GM18873 (cell line): ENCODE measurements around the gene KMT2A.
"Not testable (repeated sequence)": the region's sequence is repeated elsewhere in the genome, so short reads cannot be mapped to it uniquely, and the experiment has no call there.

Source experiments
- ATAC-seq: cut with Tn5 transposase; IDR thresholded peaks from one replicate; pipeline ENCODE4 v1.9.1; 2021; ENCODE audit warnings: mild to moderate bottlenecking, moderate library complexity, moderate number of reproducible peaks; ENCODE audit not compliant: unreplicated experiment, low FRiP score

Gene KMT2A

DNA sequence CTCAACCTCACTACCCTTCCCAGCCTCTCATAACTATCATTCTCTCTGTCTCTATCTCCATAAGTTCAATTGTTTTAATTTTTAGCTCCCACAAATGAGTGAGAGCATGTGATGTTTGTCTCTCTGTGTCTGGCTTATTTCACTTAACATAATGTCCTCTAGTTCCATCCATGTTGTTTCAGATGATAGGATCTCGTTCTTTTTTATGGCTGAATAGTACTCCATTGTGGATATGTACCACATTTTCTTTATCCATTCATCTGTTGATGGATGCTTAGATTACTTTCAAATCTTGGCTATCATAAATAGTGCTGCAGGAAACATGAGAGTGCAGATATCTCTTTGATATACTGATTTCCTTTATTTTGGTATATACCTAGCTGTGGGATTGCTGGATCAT lies 44.9 kb downstream of the KMT2A start:
- ATAC-seq: not testable (repeated sequence)

GRCh38 chr11:118484405-118484804 lies 48.1 kb downstream of the KMT2A start:
- ATAC-seq: no peak

GRCh38 chr11:118485273-118485672 lies 49.0 kb downstream of the KMT2A start:
- no peak for ATAC-seq

- no peak for ATAC-seq
Observed at GRCh38 chr11:118488480-118489109, 52.3 kb downstream of the KMT2A start.

DNA sequence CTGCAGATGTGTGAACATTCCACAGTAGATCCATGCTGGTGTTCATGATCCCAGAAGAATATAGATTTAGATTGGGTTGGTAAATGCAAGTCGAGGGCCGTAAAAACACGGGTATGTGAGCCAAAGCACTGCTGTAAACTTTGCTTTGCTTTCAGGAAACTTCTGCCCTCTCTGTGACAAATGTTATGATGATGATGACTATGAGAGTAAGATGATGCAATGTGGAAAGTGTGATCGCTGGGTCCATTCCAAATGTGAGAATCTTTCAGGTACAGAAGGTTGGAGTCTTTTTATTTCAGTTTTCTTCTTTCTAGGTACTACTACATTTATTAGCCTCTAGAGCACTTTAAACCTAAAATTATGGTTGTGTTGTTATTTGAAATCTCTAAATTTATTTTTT lies 54.7 kb downstream of the KMT2A start:
- ATAC-seq: no peak

DNA sequence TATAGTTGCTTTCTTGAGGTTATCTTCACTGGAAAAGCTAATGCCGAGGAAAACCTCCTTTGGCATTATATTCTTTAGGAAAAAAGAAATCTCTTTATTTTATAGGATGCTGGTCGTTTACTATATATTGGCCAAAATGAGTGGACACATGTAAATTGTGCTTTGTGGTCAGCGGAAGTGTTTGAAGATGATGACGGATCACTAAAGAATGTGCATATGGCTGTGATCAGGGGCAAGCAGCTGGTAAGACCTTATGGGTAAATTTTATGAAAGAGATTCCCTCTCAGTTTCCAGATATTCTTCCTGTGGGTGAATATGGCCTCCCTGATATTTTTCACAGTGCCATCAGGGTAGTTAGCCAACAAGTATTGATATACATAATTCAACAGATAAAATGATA lies 61.5 kb downstream of the KMT2A start:
- no peak for ATAC-seq

- ATAC-seq: no peak
Observed at GRCh38 chr11:118503216-118503615, 66.9 kb downstream of the KMT2A start.

DNA sequence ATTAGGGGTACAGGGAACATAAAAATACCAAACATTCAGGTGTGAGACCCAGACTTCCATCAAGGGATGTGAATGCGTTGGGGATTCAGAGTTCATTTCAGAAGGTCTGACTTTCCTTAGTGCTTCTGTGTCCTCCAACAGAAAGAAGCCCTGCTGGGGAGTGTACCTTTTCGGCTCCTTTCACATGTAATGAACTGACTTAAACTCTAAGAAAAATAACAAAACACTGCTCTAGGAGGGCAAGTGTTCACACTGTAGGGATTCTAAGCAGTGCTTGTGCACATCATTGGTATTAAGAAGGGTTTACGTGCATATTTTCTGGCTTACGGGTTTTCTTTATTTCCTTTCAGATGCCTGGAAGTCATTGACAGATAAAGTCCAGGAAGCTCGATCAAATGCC lies 75.3 kb downstream of the KMT2A start:
- no peak for ATAC-seq

GRCh38 chr11:118514103-118514502 lies 77.8 kb downstream of the KMT2A start:
- no peak for ATAC-seq

DNA sequence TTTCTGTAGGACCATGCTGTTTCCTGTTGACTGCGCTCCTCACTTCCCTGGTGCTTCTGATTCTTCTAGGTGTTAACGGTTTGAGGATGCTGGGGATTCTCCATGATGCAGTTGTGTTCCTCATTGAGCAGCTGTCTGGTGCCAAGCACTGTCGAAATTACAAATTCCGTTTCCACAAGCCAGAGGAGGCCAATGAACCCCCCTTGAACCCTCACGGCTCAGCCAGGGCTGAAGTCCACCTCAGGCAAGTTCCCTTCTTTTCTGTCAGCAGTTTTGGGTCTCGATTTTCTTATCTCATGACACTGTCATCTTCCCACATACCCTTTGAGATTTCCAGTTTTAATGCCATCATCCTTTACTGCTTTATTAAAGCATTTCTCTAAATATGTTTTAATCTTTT lies 83.3 kb downstream of the KMT2A start:
- ATAC-seq: no peak

DNA sequence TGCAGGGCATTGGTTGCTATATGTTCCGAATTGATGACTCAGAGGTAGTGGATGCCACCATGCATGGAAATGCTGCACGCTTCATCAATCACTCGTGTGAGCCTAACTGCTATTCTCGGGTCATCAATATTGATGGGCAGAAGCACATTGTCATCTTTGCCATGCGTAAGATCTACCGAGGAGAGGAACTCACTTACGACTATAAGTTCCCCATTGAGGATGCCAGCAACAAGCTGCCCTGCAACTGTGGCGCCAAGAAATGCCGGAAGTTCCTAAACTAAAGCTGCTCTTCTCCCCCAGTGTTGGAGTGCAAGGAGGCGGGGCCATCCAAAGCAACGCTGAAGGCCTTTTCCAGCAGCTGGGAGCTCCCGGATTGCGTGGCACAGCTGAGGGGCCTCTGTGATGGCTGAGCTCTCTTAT lies 85.6 kb downstream of the KMT2A start:
- ATAC-seq: no peak

GRCh38 chr11:118522571-118523072 lies 86.3 kb downstream of the KMT2A start:
- ATAC-seq: no peak

- no peak for ATAC-seq
Observed at GRCh38 chr11:118524356-118524755, 88.1 kb downstream of the KMT2A start.

DNA sequence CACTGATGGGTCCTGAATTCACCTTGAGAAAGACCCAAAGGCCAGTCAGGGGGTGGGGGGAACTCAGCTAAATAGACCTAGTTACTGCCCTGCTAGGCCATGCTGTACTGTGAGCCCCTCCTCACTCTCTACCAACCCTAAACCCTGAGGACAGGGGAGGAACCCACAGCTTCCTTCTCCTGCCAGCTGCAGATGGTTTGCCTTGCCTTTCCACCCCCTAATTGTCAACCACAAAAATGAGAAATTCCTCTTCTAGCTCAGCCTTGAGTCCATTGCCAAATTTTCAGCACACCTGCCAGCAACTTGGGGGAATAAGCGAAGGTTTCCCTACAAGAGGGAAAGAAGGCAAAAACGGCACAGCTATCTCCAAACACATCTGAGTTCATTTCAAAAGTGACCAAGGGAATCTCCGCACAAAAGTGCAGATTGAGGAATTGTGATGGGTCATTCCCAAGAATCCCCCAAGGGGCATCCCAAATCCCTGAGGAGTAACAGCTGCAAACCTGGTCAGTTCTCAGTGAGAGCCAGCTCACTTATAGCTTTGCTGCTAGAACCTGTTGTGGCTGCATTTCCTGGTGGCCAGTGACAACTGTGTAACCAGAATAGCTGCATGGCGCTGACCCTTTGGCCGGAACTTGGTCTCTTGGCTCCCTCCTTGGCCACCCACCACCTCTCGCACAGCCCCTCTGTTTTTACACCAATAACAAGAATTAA lies 88.6 kb downstream of the KMT2A start:
- no peak for ATAC-seq

DNA sequence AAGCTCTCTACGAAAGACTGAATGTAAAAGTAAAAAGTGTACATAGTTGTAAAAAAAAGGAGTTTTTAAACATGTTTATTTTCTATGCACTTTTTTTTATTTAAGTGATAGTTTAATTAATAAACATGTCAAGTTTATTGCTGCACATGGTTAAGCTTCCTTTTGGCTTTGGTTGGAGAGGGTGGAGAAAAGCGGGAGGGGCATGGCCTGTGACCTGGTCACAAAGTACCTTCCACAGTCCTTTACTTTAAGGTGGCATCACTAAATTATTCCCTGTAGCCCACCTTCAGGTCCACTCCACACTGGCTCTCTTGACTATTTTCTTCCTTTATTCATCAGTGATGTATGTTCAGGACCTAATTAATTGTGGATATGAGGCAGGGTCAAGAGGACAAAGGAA lies 90.4 kb downstream of the KMT2A start:
- no peak for ATAC-seq

- ATAC-seq: no peak
Observed at GRCh38 chr11:118527109-118527508, 90.8 kb downstream of the KMT2A start, which contains the start of gene TTC36. TTC36 (plus strand) TSS chr11:118527474; CDS start chr11:118527495, 21 bp downstream.

- no peak for ATAC-seq
Observed at GRCh38 chr11:118528511-118528910, 92.2 kb downstream of the KMT2A start.

DNA sequence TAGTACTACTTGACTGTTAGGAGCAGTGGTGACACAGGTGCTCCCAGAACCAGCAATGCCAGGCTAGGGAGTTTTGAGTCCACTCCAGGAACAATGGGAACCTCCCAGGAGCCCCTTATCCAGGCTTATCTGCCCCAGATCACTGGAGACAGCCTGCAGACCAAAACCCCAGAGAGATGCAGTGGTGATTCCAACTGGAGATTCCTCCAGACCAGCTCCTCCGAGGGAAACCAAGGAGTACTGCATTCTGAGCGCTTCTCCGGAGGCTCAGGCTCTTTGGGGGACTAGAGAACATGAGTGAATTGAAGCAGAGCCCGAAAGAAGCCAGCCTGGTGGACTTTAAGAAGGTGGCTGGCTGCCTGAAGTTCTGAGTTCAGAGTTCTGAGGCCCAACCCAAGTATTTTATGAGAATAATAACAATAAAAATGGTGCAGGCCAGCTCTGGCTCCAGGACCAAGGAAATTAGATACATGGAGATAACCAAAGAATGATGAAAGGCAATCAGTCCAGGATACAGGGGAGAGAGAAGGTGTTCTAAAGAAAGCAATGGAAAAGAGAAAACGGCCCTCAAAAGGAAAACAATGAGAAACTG lies 93.4 kb downstream of the KMT2A start:
- ATAC-seq: no peak

GRCh38 chr11:118530180-118530682 lies 93.9 kb downstream of the KMT2A start:
- ATAC-seq: no peak

DNA sequence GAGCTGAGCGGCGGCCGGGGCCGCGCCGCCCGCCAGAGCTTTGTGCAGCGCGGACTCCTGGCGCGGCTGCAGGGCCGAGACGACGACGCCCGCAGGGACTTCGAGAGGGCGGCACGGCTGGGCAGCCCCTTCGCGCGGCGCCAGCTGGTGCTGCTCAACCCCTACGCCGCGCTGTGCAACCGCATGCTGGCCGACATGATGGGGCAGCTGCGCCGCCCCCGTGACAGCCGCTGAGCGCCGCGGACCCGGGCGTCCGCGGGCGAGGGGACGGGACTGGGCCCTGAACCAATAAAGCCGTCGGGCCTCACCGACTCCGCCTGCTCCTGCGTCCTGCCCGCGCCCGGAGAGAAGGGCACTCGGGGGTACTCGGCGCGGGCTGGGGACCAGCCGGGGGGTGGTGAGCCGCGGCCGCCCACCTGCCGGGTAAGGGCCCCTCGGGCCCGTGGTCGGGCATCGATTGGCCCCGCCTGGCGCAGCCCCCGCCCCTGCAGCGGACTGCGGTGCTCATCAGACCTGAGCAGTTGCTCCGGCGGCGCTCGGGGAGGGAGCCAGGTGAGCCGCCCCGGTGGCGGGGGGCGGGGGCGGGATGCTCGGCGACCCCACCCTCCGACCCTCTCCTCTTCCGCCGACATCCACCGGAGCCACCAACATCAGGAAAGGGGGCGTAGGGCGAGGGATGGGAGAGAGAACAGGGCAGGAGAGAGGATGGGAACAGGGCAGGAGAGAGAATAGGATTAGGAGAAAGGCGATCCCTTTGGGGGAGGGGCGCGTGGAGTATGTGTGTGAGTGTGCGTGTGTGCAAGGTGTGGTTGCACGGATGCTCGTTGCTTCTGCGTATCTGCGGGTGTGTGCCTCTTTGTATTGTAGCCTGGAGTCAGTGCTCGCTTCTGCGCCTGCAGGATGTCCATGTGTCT lies 94.6 kb downstream of the KMT2A start, which contains the start of gene TMEM25:
Gene TMEM25, plus strand, starts transcription at position 510 of the 914 bp plus-strand sequence. CDS start 610 bp downstream, outside the sequence.
- ATAC-seq: no peak
